Endothelial cell of umbilical vein (primary cell): ENCODE results near the gene FBH1. TPM values are rescaled to one million over a fixed set of nuclear protein-coding genes. Genes with fewer than 3 reads are reported as not detected.

Experiments
- BruUV-seq: library from RNA; stranded (reverse); fragments of 400-500 nt; replicated peaks from 2 replicates; lab custom pipeline; 2021; lab: Mats Ljungman, UMichigan
- CTCF ChIA-PET: fragments of 300-600, 350-600 bp; sonication (Branson Sonifier 250); formaldehyde crosslinking; loops from one replicate; lab custom pipeline; 2021; ENCODE audit warnings: antibody characterized with exemption, inconsistent platforms; lab: Charles Lee
- POLR2A ChIA-PET: fragments of 300-600, 350-600 bp; sonication (Branson Sonifier 250); formaldehyde crosslinking; loops from one replicate; lab custom pipeline; 2021; ENCODE audit warnings: antibody characterized with exemption, inconsistent platforms; lab: Charles Lee
- DNase-seq: peaks from one replicate; pipeline ENCODE4 v3.0.0-alpha.2; 2011; ENCODE audit warnings: low read depth, low spot score
- FAIRE-seq: peaks from 2 replicates; lab custom pipeline; 2011; peaks lifted over from hg19 to GRCh38; lab: Jason Lieb, UNC
- H2AFZ ChIP-seq: 2 replicates; pipeline ENCODE4 v1.6.0; 2012; ENCODE audit warnings: low read depth, low read length, control low read depth, inconsistent platforms
- H3K27ac ChIP-seq: 2 replicates; pipeline ENCODE4 v1.5.1; 2011; ENCODE audit warnings: low read depth, mild to moderate bottlenecking, control low read depth, low read length, moderate library complexity; ENCODE audit not compliant: insufficient read depth
- H3K27me3 ChIP-seq, 2 experiments: 2 replicates each; pipeline versions ENCODE4 v1.6.0 to v1.6.1; 2011; ENCODE audit warnings: low read length in 2 of 2, mixed read lengths in 1 of 2; ENCODE audit not compliant: control insufficient read depth in 2 of 2, insufficient read depth in 2 of 2
- H3K36me3 ChIP-seq, 2 experiments: 2 replicates in 1 of 2; 3 replicates in 1 of 2; pipeline ENCODE4 v1.5.1; 2011; ENCODE audit warnings: low read length in 2 of 2, mild to moderate bottlenecking in 1 of 2, moderate library complexity in 1 of 2; ENCODE audit not compliant: control insufficient read depth in 2 of 2, insufficient read depth in 2 of 2; ENCODE audit errors: extremely low read depth in 1 of 2
- H3K4me1 ChIP-seq: 3 replicates; pipeline ENCODE4 v1.5.1; 2011; ENCODE audit warnings: mild to moderate bottlenecking, low read length; ENCODE audit not compliant: control insufficient read depth, insufficient read depth; ENCODE audit errors: extremely low read depth
- H3K4me2 ChIP-seq: 2 replicates; pipeline ENCODE4 v1.6.1; 2011; ENCODE audit warnings: low read length, control low read depth, mixed read lengths; ENCODE audit not compliant: insufficient read depth
- H3K4me3 ChIP-seq, 3 experiments: fragments of 200-600 bp in 1 of 3; sonication (generic), shearing (Covaris generic) in 1 of 3; replicated peaks in 1 of 3; 2 replicates each; pipeline ENCODE4 v1.5.1; 2011 to 2016; ENCODE audit warnings: control low read depth in 3 of 3, low read length in 3 of 3, mild to moderate bottlenecking in 2 of 3, inconsistent platforms in 1 of 3, low read depth in 1 of 3, moderate library complexity in 1 of 3; ENCODE audit not compliant: insufficient read depth in 1 of 3
- H3K79me2 ChIP-seq: 2 replicates; pipeline ENCODE4 v1.6.0; 2012; ENCODE audit warnings: low read length, inconsistent platforms; ENCODE audit not compliant: control insufficient read depth, insufficient read depth
- H3K9ac ChIP-seq: replicated peaks from 2 replicates; pipeline ENCODE3; 2011; ENCODE audit warnings: low read length, control low read depth; ENCODE audit not compliant: insufficient read depth; ENCODE audit errors: extremely low read depth
- H3K9me1 ChIP-seq: replicated peaks from 3 replicates; pipeline ENCODE4 v1.6.0; 2011; ENCODE audit warnings: mild to moderate bottlenecking, low read length; ENCODE audit not compliant: control insufficient read depth, insufficient read depth; ENCODE audit errors: extremely low read depth
- H3K9me3 ChIP-seq: replicated peaks from 2 replicates; pipeline ENCODE4 v1.5.1; 2012; ENCODE audit warnings: low read length, inconsistent platforms; ENCODE audit not compliant: control insufficient read depth, insufficient read depth
- H4K20me1 ChIP-seq: replicated peaks from 2 replicates; pipeline ENCODE3; 2011; ENCODE audit warnings: mild to moderate bottlenecking, low read length; ENCODE audit not compliant: control insufficient read depth, insufficient read depth; ENCODE audit errors: extremely low read depth
- EZH2 ChIP-seq: IDR thresholded peaks from 2 replicates; pipeline ENCODE4 v1.6.1; 2012; ENCODE audit warnings: borderline replicate concordance, low read depth, mild to moderate bottlenecking, moderate library complexity, low read length, inconsistent platforms; ENCODE audit not compliant: severe bottlenecking
- FOS ChIP-seq: IDR thresholded peaks from 2 replicates; pipeline ENCODE4 v1.6.1; 2011; ENCODE audit warnings: mild to moderate bottlenecking, low read length, moderate library complexity, borderline replicate concordance; ENCODE audit not compliant: insufficient read depth
- GATA2 ChIP-seq: IDR thresholded peaks from 2 replicates; pipeline ENCODE4 v1.7.0; 2011; ENCODE audit warnings: low read depth, mild to moderate bottlenecking, moderate library complexity, mixed read lengths, low read length; ENCODE audit not compliant: insufficient read length, insufficient read depth
- JUN ChIP-seq: IDR thresholded peaks from 2 replicates; pipeline ENCODE4 v1.6.1; 2011; ENCODE audit warnings: borderline replicate concordance, low read depth; ENCODE audit not compliant: insufficient read length, insufficient read depth
- MYC ChIP-seq: IDR thresholded peaks from one replicate; pipeline ENCODE4 v1.6.1; 2011; ENCODE audit warnings: mild to moderate bottlenecking, low read depth, low read length
- POLR2A ChIP-seq: IDR thresholded peaks from 2 replicates; pipeline ENCODE4 v1.6.1; 2012; ENCODE audit warnings: low read depth, mild to moderate bottlenecking, control low read depth, low read length
- POLR2AphosphoS5 ChIP-seq: IDR thresholded peaks from 2 replicates; pipeline ENCODE4 v1.6.1; 2012; ENCODE audit warnings: low read depth, mild to moderate bottlenecking, control low read depth, low read length, moderate library complexity; ENCODE audit not compliant: insufficient read depth
- dilution Hi-C: fragments of 300-500 bp; cut with MboI; formaldehyde crosslinking; loops from one replicate; pipeline ENCODE4 v1.15.0; 2019; ENCODE audit warnings: low sequenced_read_pairs; ENCODE audit not compliant: extremely low pct_ligation_motif_present
- intact Hi-C: fragments of 100-400 bp; cut with micrococcal nuclease; formaldehyde crosslinking; loops from one replicate; pipeline ENCODE4 v1.10.0; 2022
- polyA plus RNA-seq, 4 experiments: library from polyadenylated mRNA; depleted of rRNA in 3 of 4; stranded (reverse) in 3 of 4; unstranded in 1 of 4; fragments of >200 nt; gene quantifications; 2 replicates each; pipeline versions ENCODE4 v1.2.1 to v1.2.3, GENCODE V29; 2011 to 2012; ENCODE audit warnings: missing spikeins in 1 of 4
- total RNA-seq: library from RNA; stranded (reverse); gene quantifications from 2 replicates; pipeline ENCODE4 v1.2.3, GENCODE V29; 2021
- TF ChIP-seq, protein P1 (sequence below): IDR thresholded peaks from 2 replicates; pipeline ENCODE4 v1.6.1; 2011; ENCODE audit not compliant: insufficient read depth, insufficient read length
- TF ChIP-seq, protein P2 (sequence below), 2 donors: IDR thresholded peaks; 1 replicate in 1 of 2; 2 replicates in 1 of 2; pipeline ENCODE4 v1.5.1; 2011; ENCODE audit warnings: low read length in 2 of 2, mild to moderate bottlenecking in 2 of 2, moderate library complexity in 2 of 2, control low read depth in 1 of 2, inconsistent platforms in 1 of 2, low read depth in 1 of 2; ENCODE audit not compliant: insufficient read depth in 1 of 2; ENCODE audit errors: extremely low read depth in 1 of 2

The FBH1 gene
- total and polyA plus RNA-seq, 2 donors (not counting 3 experiments of a cell fraction or from before 2014, with no cell fraction given), result 71.4 to 97.0 TPM

DNA sequence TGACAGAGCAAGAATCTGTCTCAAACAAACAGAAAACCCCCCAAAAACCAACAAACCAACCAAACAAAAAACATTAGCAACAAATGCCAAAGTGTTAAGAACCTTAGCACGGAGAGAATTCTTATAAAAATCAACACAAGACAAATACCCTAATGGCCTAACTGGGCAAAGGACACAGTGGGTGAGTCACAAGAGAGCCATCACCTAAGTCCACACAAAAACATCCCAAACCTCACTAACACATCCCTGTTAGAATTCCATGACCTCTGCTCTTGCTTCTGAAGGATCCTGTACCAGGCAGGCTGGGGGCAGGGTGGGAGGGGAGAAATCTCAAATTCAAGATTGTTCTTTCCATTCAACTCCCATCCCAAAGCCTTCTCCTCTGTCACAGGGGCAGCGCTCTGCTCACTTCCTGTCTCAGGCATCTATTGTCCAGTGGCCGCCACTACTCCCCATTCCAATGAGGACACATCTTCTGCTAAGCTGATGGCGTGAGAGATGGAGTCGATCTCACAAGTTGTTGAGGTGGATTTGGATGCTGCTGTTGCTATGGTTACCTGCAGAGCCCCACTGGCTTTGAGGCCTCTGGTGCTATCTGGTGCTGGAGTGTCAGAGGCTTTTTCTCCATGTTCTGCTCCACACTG, 78.1 kb downstream of the FBH1 start:
- TF ChIP-seq FOS, result no peak
- no peak for TF ChIP-seq GATA2
- TF ChIP-seq, protein P1, sequence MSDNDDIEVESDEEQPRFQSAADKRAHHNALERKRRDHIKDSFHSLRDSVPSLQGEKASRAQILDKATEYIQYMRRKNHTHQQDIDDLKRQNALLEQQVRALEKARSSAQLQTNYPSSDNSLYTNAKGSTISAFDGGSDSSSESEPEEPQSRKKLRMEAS, result no peak
- TF ChIP-seq JUN, result no peak
- dilution Hi-C loops, result loop anchor here (25.0 kb wide), 1 partner anchor 119 kb away; the partner anchor contains the start of gene RBM17
- CTCF ChIA-PET, result no interaction called here
- BruUV-seq, result no TSS peak
- Histone ChIP-seq H3K4me2 (no peak overlapping the region), H3K27me3 (no peaks in the 10 kb centered on the region), H3K9ac (no peak overlapping the region), H3K36me3 (peaks cover 0 to 2% of the 10 kb centered on the region in 2 experiments), H3K9me1 (no peaks in the 10 kb centered on the region), H3K27ac (no peak overlapping the region), H2AFZ (no peak overlapping the region), H3K9me3 (no peaks in the 10 kb centered on the region), H3K79me2 (peaks cover 20% of the 10 kb centered on the region), H3K4me3 (no peak overlapping the region), H3K4me1 (peaks cover 31% of the 10 kb centered on the region), H4K20me1 (no peaks in the 10 kb centered on the region)
- DNase-seq (no peak), FAIRE-seq (no peak)
- intact Hi-C loops, result no loop called here
- POLR2A ChIA-PET, result no interaction called here

DNA sequence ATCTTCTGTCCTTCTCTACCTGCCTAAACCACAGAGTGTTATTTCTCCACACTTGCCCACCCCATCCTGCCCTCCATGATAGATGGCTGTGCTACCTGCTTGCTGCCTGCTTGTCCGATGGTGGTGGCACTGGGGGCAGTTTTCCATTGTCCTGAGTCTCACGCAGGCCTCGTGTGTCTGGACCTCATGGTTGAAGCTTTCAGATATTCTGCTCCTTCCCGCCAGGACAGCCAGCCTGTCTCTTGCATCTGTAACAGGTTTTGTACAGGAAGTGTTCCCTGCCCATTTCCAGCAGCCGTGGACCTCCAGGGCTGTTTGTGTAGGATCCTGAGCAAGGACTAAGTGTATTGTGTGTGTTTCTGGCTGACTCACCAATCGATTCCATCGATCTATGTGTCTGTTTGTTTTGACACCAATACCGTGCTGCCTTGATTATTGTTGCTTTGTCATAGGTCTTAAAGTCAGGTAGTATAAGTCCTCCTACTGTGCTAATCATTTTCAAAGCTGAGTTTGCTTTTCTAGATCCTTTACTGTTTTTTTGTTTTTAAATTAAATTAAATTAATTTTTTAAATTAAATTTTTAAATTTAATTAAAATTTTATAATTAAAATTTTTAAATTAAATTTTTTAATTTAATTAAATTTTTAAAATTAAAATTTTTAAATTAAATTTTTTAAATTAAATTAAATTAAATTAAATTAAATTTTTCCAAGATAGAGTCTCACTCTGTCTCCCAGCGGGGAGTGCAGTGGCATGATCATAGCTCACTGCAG, 78.8 kb downstream of the FBH1 start:
- no TSS peak for BruUV-seq
- CTCF ChIA-PET, result no interaction called here
- Histone ChIP-seq H3K27me3 (no peaks in the 10 kb centered on the region), H4K20me1 (no peaks in the 10 kb centered on the region), H3K4me2 (no peak overlapping the region), H3K9me3 (no peaks in the 10 kb centered on the region), H3K4me3 (no peak overlapping the region), H2AFZ (no peak overlapping the region), H3K9ac (no peak overlapping the region), H3K36me3 (peaks cover 0 to 2% of the 10 kb centered on the region in 2 experiments), H3K27ac (no peak overlapping the region), H3K9me1 (no peaks in the 10 kb centered on the region), H3K4me1 (peaks cover 31% of the 10 kb centered on the region), H3K79me2 (peaks cover 23% of the 10 kb centered on the region)
- TF ChIP-seq GATA2 (no peak), POLR2A (no peak), JUN (no peak), EZH2 (no peak), POLR2AphosphoS5 (no peak), MYC (no peak), FOS (no peak)
- TF ChIP-seq, protein P1, result no peak
- TF ChIP-seq, protein P2, sequence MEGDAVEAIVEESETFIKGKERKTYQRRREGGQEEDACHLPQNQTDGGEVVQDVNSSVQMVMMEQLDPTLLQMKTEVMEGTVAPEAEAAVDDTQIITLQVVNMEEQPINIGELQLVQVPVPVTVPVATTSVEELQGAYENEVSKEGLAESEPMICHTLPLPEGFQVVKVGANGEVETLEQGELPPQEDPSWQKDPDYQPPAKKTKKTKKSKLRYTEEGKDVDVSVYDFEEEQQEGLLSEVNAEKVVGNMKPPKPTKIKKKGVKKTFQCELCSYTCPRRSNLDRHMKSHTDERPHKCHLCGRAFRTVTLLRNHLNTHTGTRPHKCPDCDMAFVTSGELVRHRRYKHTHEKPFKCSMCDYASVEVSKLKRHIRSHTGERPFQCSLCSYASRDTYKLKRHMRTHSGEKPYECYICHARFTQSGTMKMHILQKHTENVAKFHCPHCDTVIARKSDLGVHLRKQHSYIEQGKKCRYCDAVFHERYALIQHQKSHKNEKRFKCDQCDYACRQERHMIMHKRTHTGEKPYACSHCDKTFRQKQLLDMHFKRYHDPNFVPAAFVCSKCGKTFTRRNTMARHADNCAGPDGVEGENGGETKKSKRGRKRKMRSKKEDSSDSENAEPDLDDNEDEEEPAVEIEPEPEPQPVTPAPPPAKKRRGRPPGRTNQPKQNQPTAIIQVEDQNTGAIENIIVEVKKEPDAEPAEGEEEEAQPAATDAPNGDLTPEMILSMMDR (IDR thresholded peaks at IDR 0.05; ENCODE audit: extremely low read depth in 1 of 2, insufficient read depth in 1 of 2, low read depth in 1 of 2, low read length in 2 of 2), result no peak
- FAIRE-seq (no peak), DNase-seq (no peak)
- POLR2A ChIA-PET, result no interaction called here
- intact Hi-C loops, result no loop called here
- dilution Hi-C loops, result loop anchor here (25.0 kb wide), 1 partner anchor 118 kb away; the partner anchor contains the start of gene RBM17
